Keratinocyte (primary cell): ENCODE measurements around the gene ELAVL1. TPM values are rescaled to one million over a fixed set of nuclear protein-coding genes. Genes with fewer than 3 reads are reported as not detected.

Experiments
- DNase-seq: peaks from one replicate; pipeline ENCODE4 v3.0.0-alpha.2; 2011; ENCODE audit warnings: low read depth, missing footprints, low spot score
- FAIRE-seq: peaks from 2 replicates; lab custom pipeline; 2011; peaks lifted over from hg19 to GRCh38; lab: Jason Lieb, UNC
- H2AFZ ChIP-seq: 2 replicates; pipeline ENCODE4 v1.6.0; 2012; ENCODE audit warnings: low read length, control low read depth, inconsistent platforms; ENCODE audit not compliant: control insufficient read depth
- H3K27ac ChIP-seq: 2 replicates; pipeline ENCODE4 v1.5.1; 2011; ENCODE audit warnings: low read length; ENCODE audit not compliant: control insufficient read depth, insufficient read depth
- H3K27me3 ChIP-seq: 3 replicates; pipeline ENCODE4 v1.6.0; 2011; ENCODE audit warnings: low read length; ENCODE audit not compliant: control insufficient read depth, insufficient read depth; ENCODE audit errors: extremely low read depth
- H3K36me3 ChIP-seq, 2 experiments: 2 replicates in 1 of 2; 3 replicates in 1 of 2; pipeline ENCODE4 v1.5.1; 2011; ENCODE audit warnings: low read length in 2 of 2, mild to moderate bottlenecking in 1 of 2; ENCODE audit not compliant: control insufficient read depth in 2 of 2, insufficient read depth in 2 of 2; ENCODE audit errors: extremely low read depth in 1 of 2
- H3K4me1 ChIP-seq: 3 replicates; pipeline ENCODE4 v1.5.1; 2011; ENCODE audit warnings: low read length; ENCODE audit not compliant: control insufficient read depth, insufficient read depth; ENCODE audit errors: extremely low read depth
- H3K4me2 ChIP-seq: 3 replicates; pipeline ENCODE4 v1.6.0; 2011; ENCODE audit warnings: low read depth, low read length; ENCODE audit not compliant: control insufficient read depth, insufficient read depth; ENCODE audit errors: extremely low read depth
- H3K4me3 ChIP-seq, 3 experiments: fragments of 200-600 bp in 1 of 3; sonication (generic) in 1 of 3; 2 replicates in 2 of 3; 3 replicates in 1 of 3; pipeline ENCODE4 v1.5.1; 2011 to 2016; ENCODE audit warnings: low read length in 3 of 3, mild to moderate bottlenecking in 3 of 3, control low read depth in 2 of 3, inconsistent platforms in 1 of 3, low read depth in 1 of 3, mixed read lengths in 1 of 3, mixed run types in 1 of 3, moderate library complexity in 1 of 3; ENCODE audit not compliant: control insufficient read depth in 2 of 3, insufficient read depth in 2 of 3; ENCODE audit errors: extremely low read depth in 1 of 3
- H3K79me2 ChIP-seq: 2 replicates; pipeline ENCODE4 v1.6.0; 2012; ENCODE audit warnings: low read length; ENCODE audit not compliant: control insufficient read depth, insufficient read depth
- H3K9ac ChIP-seq: 3 replicates; pipeline ENCODE4 v1.6.0; 2011; ENCODE audit warnings: low read length; ENCODE audit not compliant: control insufficient read depth, insufficient read depth; ENCODE audit errors: extremely low read depth
- H3K9me1 ChIP-seq: 3 replicates; pipeline ENCODE4 v1.6.0; 2011; ENCODE audit warnings: low read length; ENCODE audit not compliant: control insufficient read depth, insufficient read depth; ENCODE audit errors: extremely low read depth
- H3K9me3 ChIP-seq: 2 replicates; pipeline ENCODE4 v1.5.1; 2012; ENCODE audit warnings: low read depth, low read length; ENCODE audit not compliant: control insufficient read depth
- H4K20me1 ChIP-seq: 3 replicates; pipeline ENCODE4 v1.6.0; 2011; ENCODE audit warnings: low read length; ENCODE audit not compliant: control insufficient read depth, insufficient read depth; ENCODE audit errors: extremely low read depth
- EZH2 ChIP-seq: IDR thresholded peaks from one replicate; pipeline ENCODE4 v1.6.1; 2012; ENCODE audit warnings: inconsistent platforms, mild to moderate bottlenecking, low read length, moderate library complexity
- dilution Hi-C: fragments of 300-500 bp; cut with MboI; formaldehyde crosslinking; loops from one replicate; pipeline ENCODE4 v1.7.0; 2020; ENCODE audit warnings: low sequenced_read_pairs; ENCODE audit not compliant: extremely low pct_ligation_motif_present
- polyA plus RNA-seq, 5 experiments: library from polyadenylated mRNA; depleted of rRNA in 3 of 5; stranded (reverse) in 3 of 5; stranded (forward) in 1 of 5; unstranded in 1 of 5; fragments of >200 nt; gene quantifications; 1 replicate in 1 of 5; 2 replicates in 3 of 5; 3 replicates in 1 of 5; pipeline versions ENCODE4 v1.2.1 to v1.2.3, GENCODE V29; 2011 to 2012; ENCODE audit warnings: missing spikeins in 2 of 5, low read depth in 1 of 5, low replicate concordance in 1 of 5
- TF ChIP-seq, protein P1 (sequence below), 3 experiments: IDR thresholded peaks in 1 of 3; conservative IDR thresholded peaks in 1 of 3; optimal IDR thresholded peaks in 1 of 3; 2 replicates in 2 of 3; 3 replicates in 1 of 3; pipeline versions ENCODE3 to v1.5.1; 2011; ENCODE audit warnings: low read length in 3 of 3, mild to moderate bottlenecking in 3 of 3, moderate library complexity in 2 of 3, control low read depth in 1 of 3, inconsistent platforms in 1 of 3; ENCODE audit not compliant: insufficient read depth in 2 of 3; ENCODE audit errors: extremely low read depth in 1 of 3

The ELAVL1 gene
- polyA plus RNA-seq, 1 donor (not counting 4 experiments of a cell fraction or from before 2014, with no cell fraction given) = 46.9 TPM

GRCh38 chr19:7983995-7984837 lies 21.2 kb downstream of the ELAVL1 start:
- peaks cover 8% of the 10 kb centered on the region for H3K9me1 ChIP-seq
- dilution Hi-C loops = no loop called here
- H3K9me3 ChIP-seq = no peaks in the 10 kb centered on the region
- H3K9ac ChIP-seq = no peak overlapping the region
- no peak overlapping the region for H3K4me2 ChIP-seq
- TF ChIP-seq EZH2 = no peak
- TF ChIP-seq, protein P1, sequence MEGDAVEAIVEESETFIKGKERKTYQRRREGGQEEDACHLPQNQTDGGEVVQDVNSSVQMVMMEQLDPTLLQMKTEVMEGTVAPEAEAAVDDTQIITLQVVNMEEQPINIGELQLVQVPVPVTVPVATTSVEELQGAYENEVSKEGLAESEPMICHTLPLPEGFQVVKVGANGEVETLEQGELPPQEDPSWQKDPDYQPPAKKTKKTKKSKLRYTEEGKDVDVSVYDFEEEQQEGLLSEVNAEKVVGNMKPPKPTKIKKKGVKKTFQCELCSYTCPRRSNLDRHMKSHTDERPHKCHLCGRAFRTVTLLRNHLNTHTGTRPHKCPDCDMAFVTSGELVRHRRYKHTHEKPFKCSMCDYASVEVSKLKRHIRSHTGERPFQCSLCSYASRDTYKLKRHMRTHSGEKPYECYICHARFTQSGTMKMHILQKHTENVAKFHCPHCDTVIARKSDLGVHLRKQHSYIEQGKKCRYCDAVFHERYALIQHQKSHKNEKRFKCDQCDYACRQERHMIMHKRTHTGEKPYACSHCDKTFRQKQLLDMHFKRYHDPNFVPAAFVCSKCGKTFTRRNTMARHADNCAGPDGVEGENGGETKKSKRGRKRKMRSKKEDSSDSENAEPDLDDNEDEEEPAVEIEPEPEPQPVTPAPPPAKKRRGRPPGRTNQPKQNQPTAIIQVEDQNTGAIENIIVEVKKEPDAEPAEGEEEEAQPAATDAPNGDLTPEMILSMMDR (optimal IDR thresholded peaks at IDR 0.05 in 1 of 3, IDR thresholded peaks at IDR 0.05 in 1 of 3, conservative IDR thresholded peaks at IDR 0.05 in 1 of 3; ENCODE audit: extremely low read depth in 1 of 3, insufficient read depth in 2 of 3, low read length in 3 of 3) = no peak
- peaks cover 40% of the 10 kb centered on the region for H4K20me1 ChIP-seq
- H3K4me1 ChIP-seq = peaks cover 56% of the 10 kb centered on the region
- no peak overlapping the region for H2AFZ ChIP-seq
- no peaks in the 10 kb centered on the region for H3K27me3 ChIP-seq
- peaks cover 70% of the 10 kb centered on the region for H3K79me2 ChIP-seq
- H3K4me3 ChIP-seq = no peak overlapping the region
- FAIRE-seq (peak; percentile 86), DNase-seq (no peak)
- H3K36me3 ChIP-seq = peaks cover 32 to 43% of the 10 kb centered on the region in 2 experiments
- peak overlapping the region; percentile 39 for H3K27ac ChIP-seq

DNA sequence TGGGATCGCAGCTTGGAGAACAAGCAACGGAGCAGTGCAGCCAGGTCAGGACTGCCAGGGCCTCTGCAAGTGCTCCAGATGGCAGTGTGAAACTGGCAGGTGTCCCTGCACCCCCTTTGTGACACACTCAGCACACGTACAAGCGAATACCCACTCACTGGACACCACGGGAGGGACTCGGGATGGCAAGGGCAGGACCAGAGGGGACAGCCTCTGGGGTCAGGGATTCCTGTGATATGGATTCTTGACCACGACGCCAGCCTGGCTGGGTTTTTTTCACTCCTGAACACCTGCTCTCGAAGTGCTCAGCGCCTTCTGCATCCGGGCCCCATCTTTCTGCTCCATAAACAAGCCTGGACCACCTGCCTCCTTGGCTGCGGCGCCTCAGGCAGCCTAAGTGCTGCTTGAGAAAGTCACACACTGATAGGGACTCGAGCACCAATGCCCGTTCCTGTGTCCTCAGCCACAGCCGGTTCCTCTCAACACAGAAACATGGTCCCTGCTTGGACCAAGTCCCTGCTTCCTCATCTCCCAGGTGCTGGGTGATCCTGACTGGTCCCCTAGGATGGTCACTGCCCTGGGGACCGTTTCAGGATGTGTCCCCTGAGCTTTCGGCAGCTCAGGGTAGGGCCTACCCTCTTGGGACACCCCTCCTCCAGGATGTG lies 22.0 kb downstream of the ELAVL1 start:
- Histone ChIP-seq H3K27me3 (no peaks in the 10 kb centered on the region), H3K27ac (peak overlapping the region; percentile 63), H3K9me1 (peaks cover 5% of the 10 kb centered on the region), H3K4me2 (no peak overlapping the region), H3K4me1 (peaks cover 56% of the 10 kb centered on the region), H3K9me3 (no peaks in the 10 kb centered on the region), H3K79me2 (peaks cover 69% of the 10 kb centered on the region), H3K4me3 (no peak overlapping the region), H3K36me3 (peaks cover 32 to 42% of the 10 kb centered on the region in 2 experiments), H2AFZ (no peak overlapping the region), H3K9ac (no peak overlapping the region), H4K20me1 (peaks cover 46% of the 10 kb centered on the region)
- DNase-seq (no peak), FAIRE-seq (no peak)
- dilution Hi-C loops = no loop called here
- TF ChIP-seq, protein P1 (optimal IDR thresholded peaks at IDR 0.05 in 1 of 3, IDR thresholded peaks at IDR 0.05 in 1 of 3, conservative IDR thresholded peaks at IDR 0.05 in 1 of 3; ENCODE audit: extremely low read depth in 1 of 3, insufficient read depth in 2 of 3, low read length in 3 of 3) = no peak
